GM19397 (cell line): ENCODE data around the gene PLXNA4.

Experiments used
- ATAC-seq: cut with Tn5 transposase; IDR thresholded peaks from one replicate; pipeline ENCODE4 v1.9.1; 2021; ENCODE audit warnings: mild to moderate bottlenecking, moderate library complexity; ENCODE audit not compliant: unreplicated experiment

Gene PLXNA4

GRCh38 chr7:132480534-132480933 is 95.7 kb downstream of the PLXNA4 start:
- no peak for ATAC-seq

GRCh38 chr7:132476541-132476940 is 99.7 kb downstream of the PLXNA4 start:
- ATAC-seq = no peak

- no peak for ATAC-seq
Measured at GRCh38 chr7:132475669-132476116, 100.6 kb downstream of the PLXNA4 start.

GRCh38 chr7:132475037-132475668 is 101.1 kb downstream of the PLXNA4 start:
- no peak for ATAC-seq

- no peak for ATAC-seq
Measured at GRCh38 chr7:132472463-132473120, 103.7 kb downstream of the PLXNA4 start.

GRCh38 chr7:132471515-132471914 is 104.8 kb downstream of the PLXNA4 start:
- ATAC-seq = no peak

GRCh38 chr7:132469681-132470080 is 106.6 kb downstream of the PLXNA4 start:
- no peak for ATAC-seq

GRCh38 chr7:132469264-132469663 is 107.0 kb downstream of the PLXNA4 start:
- ATAC-seq = no peak

GRCh38 chr7:132466367-132466766 is 109.9 kb downstream of the PLXNA4 start:
- no peak for ATAC-seq

- no peak for ATAC-seq
Measured at GRCh38 chr7:132465516-132465915, 110.8 kb downstream of the PLXNA4 start.

- ATAC-seq = no peak
Measured at GRCh38 chr7:132464740-132465139, 111.5 kb downstream of the PLXNA4 start.

GRCh38 chr7:132463922-132464321 is 112.3 kb downstream of the PLXNA4 start:
- no peak for ATAC-seq

- ATAC-seq = no peak
Measured at GRCh38 chr7:132462478-132462877, 113.8 kb downstream of the PLXNA4 start.

- ATAC-seq = no peak
Measured at GRCh38 chr7:132461032-132461592, 115.2 kb downstream of the PLXNA4 start.

GRCh38 chr7:132458729-132459128 is 117.5 kb downstream of the PLXNA4 start:
- no peak for ATAC-seq

GRCh38 chr7:132457658-132458057 is 118.6 kb downstream of the PLXNA4 start:
- ATAC-seq = no peak

- no peak for ATAC-seq
Measured at GRCh38 chr7:132456418-132456817, 119.9 kb downstream of the PLXNA4 start.

GRCh38 chr7:132455378-132455777 is 120.9 kb downstream of the PLXNA4 start:
- no peak for ATAC-seq

- ATAC-seq = no peak
Measured at GRCh38 chr7:132453826-132454225, 122.4 kb downstream of the PLXNA4 start.

GRCh38 chr7:132451161-132451560 is 125.1 kb downstream of the PLXNA4 start:
- ATAC-seq = no peak

- no peak for ATAC-seq
Measured at GRCh38 chr7:132450696-132451095, 125.6 kb downstream of the PLXNA4 start.

- no peak for ATAC-seq
Measured at GRCh38 chr7:132450188-132450587, 126.1 kb downstream of the PLXNA4 start.
